Spleen (tissue), 11 donors: ENCODE data around the gene TEKT5. TPM values are rescaled to one million over a fixed set of nuclear protein-coding genes. Genes with fewer than 3 reads are reported as not detected.

Experiments
- DNase-seq: peaks from one replicate; pipeline ENCODE4 v3.0.0-alpha.2; 2020
- H3K27ac ChIP-seq, 8 donors: fragments of 200-600 bp; sonication (generic) in 7 of 8; 1 replicate in 4 of 8; 2 replicates in 4 of 8; pipeline versions ENCODE4 v1.5.0 to v1.8.0; 2016 to 2021; ENCODE audit warnings: inconsistent platforms in 4 of 8, mild to moderate bottlenecking in 4 of 8, moderate library complexity in 1 of 8
- H3K27me3 ChIP-seq, 7 donors: fragments of 200-600 bp; sonication (generic) in 6 of 7; replicated peaks in 1 of 7; 1 replicate in 4 of 7; 2 replicates in 3 of 7; pipeline versions ENCODE4 v1.5.0 to v1.8.0; 2016 to 2021; ENCODE audit warnings: inconsistent platforms in 3 of 7, mild to moderate bottlenecking in 1 of 7
- H3K36me3 ChIP-seq, 6 donors: fragments of 200-600 bp; sonication (generic) in 5 of 6; 1 replicate in 4 of 6; 2 replicates in 2 of 6; pipeline versions ENCODE4 v1.5.0 to v1.8.0; 2016 to 2021; ENCODE audit warnings: inconsistent platforms in 2 of 6
- H3K4me1 ChIP-seq, 6 donors: fragments of 200-600 bp; sonication (generic) in 5 of 6; 1 replicate in 3 of 6; 2 replicates in 3 of 6; pipeline versions ENCODE4 v1.5.0 to v1.8.0; 2016 to 2021; ENCODE audit warnings: inconsistent platforms in 3 of 6
- H3K4me3 ChIP-seq, 8 donors: fragments of 200-600 bp; sonication (generic) in 7 of 8; 1 replicate in 4 of 8; 2 replicates in 4 of 8; pipeline versions ENCODE4 v1.5.0 to v1.8.0; 2016 to 2021; ENCODE audit warnings: inconsistent platforms in 4 of 8, mild to moderate bottlenecking in 4 of 8, moderate library complexity in 2 of 8
- H3K9me3 ChIP-seq, 8 donors: fragments of 200-600 bp; sonication (generic) in 7 of 8; 1 replicate in 4 of 8; 2 replicates in 4 of 8; pipeline versions ENCODE4 v1.5.0 to v1.8.0; 2016 to 2021; ENCODE audit warnings: inconsistent platforms in 4 of 8
- CTCF ChIP-seq, 11 experiments: fragments of 200-600 bp in 7 of 11; fragments of 450-650 bp in 4 of 11; sonication (generic) in 4 of 11; IDR thresholded peaks in 8 of 11; conservative IDR thresholded peaks in 3 of 11; 1 replicate in 7 of 11; 2 replicates in 4 of 11; pipeline versions ENCODE4 v1.4.0 to v1.8.0; 2016 to 2021; ENCODE audit warnings: antibody characterized with exemption in 11 of 11, inconsistent platforms in 4 of 11, mild to moderate bottlenecking in 1 of 11
- POLR2A ChIP-seq, 3 donors: fragments of 450-650 bp; IDR thresholded peaks; one replicate each; pipeline ENCODE4 v1.5.1; 2017; ENCODE audit warnings: antibody characterized with exemption in 3 of 3, mild to moderate bottlenecking in 1 of 3
- POLR2AphosphoS5 ChIP-seq, 3 donors: sonication (generic); formaldehyde crosslinking; IDR thresholded peaks; one replicate each; pipeline ENCODE4 v1.5.1; 2017; ENCODE audit warnings: antibody characterized with exemption in 3 of 3
- WGBS, 5 donors: extraction: QIAGEN DNeasy Blood & Tissue Kit in 3 of 5; methylation state at CpG; one replicate each; pipeline versions ENCODE4 v1.1.5 to v1.1.7; 2013 to 2018; 5-methylcytosine and 5-hydroxymethylcytosine counted together
- intact Hi-C: fragments of 100-400 bp; cut with DNase I; formaldehyde crosslinking; loops from one replicate; pipeline ENCODE4 v1.15.0; 2023; ENCODE audit warnings: low total_unique reads
- polyA plus RNA-seq, 3 donors: library from polyadenylated mRNA; stranded (reverse); fragments of 200-250 nt; gene quantifications; one replicate each; pipeline ENCODE4 v1.2.1, GENCODE V29; 2013
- total RNA-seq, 7 donors: library from RNA; depleted of rRNA in 3 of 7; stranded (reverse); fragments of >200 nt in 3 of 7; fragmentation: NEBNext Ultra II Directional in 4 of 7; extraction: Animal tissue kit (Norgen Biotek cat#: 25700) in 4 of 7; gene quantifications; one replicate each; pipeline versions ENCODE4 v1.1.0 to v1.2.1, GENCODE V29; 2016 to 2021
- donor health status: healthy with polysubstance abuse.
- donor health status: DM: no; HTN: no; CAD: no; lungs with moderate emphysema.
- donor health status: DM: no; HTN: no; CAD: no.
- donor health status: Bipolar disorder and iron deficiency.
- donor health status: healthy.
- donor health status: DM: no; HTN: no; CAD: no.
- donor health status: DM: yes; HTN: yes; CAD: no.

TEKT5 gene
- total and polyA plus RNA-seq, 10 donors = 0.17 to 1.5 (median 0.43) TPM; not detected in 3

DNA sequence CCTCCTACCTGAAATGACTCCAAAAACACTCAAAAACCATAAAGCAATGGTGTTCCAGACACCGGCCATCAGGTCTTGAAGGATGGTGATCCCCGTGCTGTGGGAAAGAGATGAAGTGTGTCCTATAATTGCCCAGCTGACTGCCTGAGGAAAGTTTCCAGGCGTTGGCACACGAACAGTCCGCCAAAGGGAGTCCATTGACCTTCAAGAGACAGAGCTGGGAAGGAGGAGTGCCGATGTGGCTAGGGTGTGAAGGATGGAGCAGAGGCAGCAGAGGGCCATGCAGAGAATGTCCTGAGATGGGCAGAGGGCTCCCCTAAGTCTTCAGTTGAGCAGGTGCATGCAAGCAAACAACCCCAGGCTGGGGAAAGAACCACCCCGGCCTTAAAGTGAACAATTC is 37.1 kb upstream of the TEKT5 start:
- H3K27ac ChIP-seq = no peak overlapping the region
- H3K4me1 ChIP-seq = peaks cover 0 to under 1% (median under 1%) of the 10 kb centered on the region in 6 donors
- H3K27me3 ChIP-seq = no peaks in the 10 kb centered on the region
- intact Hi-C loops = loop anchor here (5.0 kb wide), 1 partner anchor 474 kb away; no protein-coding TSS in a partner anchor
- TF ChIP-seq POLR2A (IDR thresholded peaks at IDR 0.05) = no peak
- no peak for TF ChIP-seq CTCF (IDR thresholded peaks at IDR 0.05 in 8 of 11, conservative IDR thresholded peaks at IDR 0.05 in 3 of 11)
- TF ChIP-seq POLR2AphosphoS5 (IDR thresholded peaks at IDR 0.05) = no peak
- WGBS, 5 donors = 86 to 93% (median 90%) methylated on average over 7 of the region's 7 CpGs
- H3K9me3 ChIP-seq = peaks cover 0 to 6% (median 0%) of the 10 kb centered on the region in 8 donors
- no peak overlapping the region for H3K4me3 ChIP-seq
- H3K36me3 ChIP-seq = no peaks in the 10 kb centered on the region
- no peak for DNase-seq

- 78 to 81% (median 80%) methylated on average over 17 to 19 of the region's 19 CpGs for WGBS, 5 donors
- H3K4me3 ChIP-seq = no peak overlapping the region
- no peaks in the 10 kb centered on the region for H3K27me3 ChIP-seq
- no peak overlapping the region for H3K27ac ChIP-seq
- H3K36me3 ChIP-seq = no peaks in the 10 kb centered on the region
- DNase-seq = no peak
- TF ChIP-seq POLR2AphosphoS5 (IDR thresholded peaks at IDR 0.05) (no peak), CTCF (IDR thresholded peaks at IDR 0.05 in 8 of 11, conservative IDR thresholded peaks at IDR 0.05 in 3 of 11) (no peak), POLR2A (IDR thresholded peaks at IDR 0.05) (no peak)
- no peaks in the 10 kb centered on the region for H3K4me1 ChIP-seq
- intact Hi-C loops = loop anchor here (5.0 kb wide), 1 partner anchor 472 kb away; no protein-coding TSS in a partner anchor
- peaks cover 0 to 6% (median 0%) of the 10 kb centered on the region in 8 donors for H3K9me3 ChIP-seq
These were observed 34.6 kb upstream of the TEKT5 start for GRCh38 chr16:10729104-10730048.

DNA sequence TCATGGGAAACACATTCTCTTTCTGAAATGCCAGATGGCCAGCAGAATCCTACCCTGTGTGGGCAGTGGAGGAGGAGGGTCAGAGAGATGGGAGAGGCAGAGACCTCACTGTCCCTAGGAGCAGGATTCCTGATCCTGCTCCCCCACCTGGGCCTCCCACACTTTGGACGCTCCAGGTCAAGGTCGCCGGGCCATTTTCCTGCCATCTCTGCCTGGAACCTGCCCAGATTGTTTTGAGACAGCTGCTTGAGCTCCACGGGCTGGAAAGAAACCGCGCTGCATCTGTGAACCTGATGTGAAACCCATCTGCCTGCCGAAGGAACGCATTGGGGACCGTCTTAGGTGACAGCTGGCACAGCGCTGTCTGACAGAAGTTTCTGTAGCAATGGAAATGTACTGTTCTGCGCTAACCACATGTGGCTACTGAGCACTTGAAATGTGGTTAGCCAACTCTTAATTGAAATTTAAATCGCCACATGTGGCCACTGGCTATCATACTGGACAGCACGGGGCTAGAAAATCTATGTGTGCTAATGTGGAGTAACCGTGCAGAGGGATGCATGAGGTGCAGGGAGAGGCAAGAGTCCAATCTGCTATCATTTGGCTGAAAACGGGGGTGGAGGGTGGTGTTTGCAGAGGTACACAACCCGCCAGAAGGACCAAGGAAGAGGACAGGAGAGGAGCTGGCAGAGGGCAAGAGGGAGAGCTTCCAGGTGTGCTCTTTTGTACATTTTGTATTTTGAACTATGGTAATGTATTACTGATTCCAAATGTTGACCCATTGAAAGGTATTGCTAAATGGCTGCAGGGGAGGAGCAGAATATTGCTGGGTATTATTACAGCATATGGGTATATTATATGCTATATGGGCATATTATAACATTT is 33.5 kb upstream of the TEKT5 start:
- Histone ChIP-seq H3K36me3 (no peaks in the 10 kb centered on the region), H3K9me3 (peaks cover 0 to 4% (median 0%) of the 10 kb centered on the region in 8 donors), H3K4me3 (no peak overlapping the region), H3K4me1 (no peaks in the 10 kb centered on the region), H3K27ac (no peak overlapping the region), H3K27me3 (no peaks in the 10 kb centered on the region)
- no peak for TF ChIP-seq POLR2A (IDR thresholded peaks at IDR 0.05)
- TF ChIP-seq POLR2AphosphoS5 (IDR thresholded peaks at IDR 0.05) = no peak
- TF ChIP-seq CTCF (IDR thresholded peaks at IDR 0.05 in 8 of 11, conservative IDR thresholded peaks at IDR 0.05 in 3 of 11) = no peak
- intact Hi-C loops = no loop called here
- no peak for DNase-seq
- 52 to 80% (median 71%) methylated on average over 13 to 16 of the region's 16 CpGs for WGBS, 5 donors
